Lung (tissue), 12 donors: ENCODE measurements around the gene EIF6. TPM values are rescaled to one million over a fixed set of nuclear protein-coding genes. Genes with fewer than 3 reads are reported as not detected.

ENCODE experiments used
- ATAC-seq: fragments of 200-7000 bp; cut with Tn5 transposase; one replicate; pipeline ENCODE4 v1.9.1; 2020; ENCODE audit warnings: moderate number of reproducible peaks; ENCODE audit not compliant: insufficient read depth, low FRiP score
- DNase-seq, 3 donors: peaks; one replicate each; pipeline ENCODE4 v3.0.0-alpha.2; 2013 to 2017
- H3K27ac ChIP-seq, 2 donors: one replicate each; pipeline ENCODE4 v1.5.1; 2013; ENCODE audit warnings: mild to moderate bottlenecking in 2 of 2, moderate library complexity in 2 of 2, control low read depth in 1 of 2, inconsistent platforms in 1 of 2, low read depth in 1 of 2, low read length in 1 of 2
- H3K27me3 ChIP-seq, 3 donors: one replicate each; pipeline ENCODE4 v1.5.1; 2013; ENCODE audit warnings: low read length in 2 of 3; ENCODE audit not compliant: control insufficient read depth in 3 of 3, insufficient read depth in 3 of 3
- H3K36me3 ChIP-seq, 4 donors: one replicate each; pipeline ENCODE4 v1.5.1; 2013; ENCODE audit warnings: low read length in 4 of 4, mild to moderate bottlenecking in 1 of 4, moderate library complexity in 1 of 4; ENCODE audit not compliant: control insufficient read depth in 4 of 4, insufficient read depth in 4 of 4
- H3K4me1 ChIP-seq, 5 donors: one replicate each; pipeline ENCODE4 v1.5.1; 2013; ENCODE audit warnings: low read length in 5 of 5, mild to moderate bottlenecking in 2 of 5, moderate library complexity in 1 of 5; ENCODE audit not compliant: control insufficient read depth in 5 of 5, insufficient read depth in 5 of 5
- H3K4me3 ChIP-seq: one replicate; pipeline ENCODE4 v1.5.1; 2013; ENCODE audit warnings: mild to moderate bottlenecking, control low read depth, moderate library complexity
- H3K9ac ChIP-seq, 2 donors: one replicate each; pipeline ENCODE4 v1.5.1; 2013; ENCODE audit warnings: low read length in 2 of 2, control low read depth in 1 of 2; ENCODE audit not compliant: insufficient read depth in 1 of 2
- H3K9me3 ChIP-seq, 4 donors: one replicate each; pipeline ENCODE4 v1.5.1; 2013; ENCODE audit warnings: low read length in 3 of 4, mild to moderate bottlenecking in 1 of 4, moderate library complexity in 1 of 4; ENCODE audit not compliant: control insufficient read depth in 4 of 4, insufficient read depth in 3 of 4
- WGBS, 2 donors: extraction: QIAGEN DNeasy Blood & Tissue Kit; methylation state at CpG; one replicate each; pipeline ENCODE4 v1.1.7; 2013; 5-methylcytosine and 5-hydroxymethylcytosine counted together
- polyA plus RNA-seq, 2 donors: library from polyadenylated mRNA; stranded (reverse); fragments of 200-250 nt; gene quantifications; one replicate each; pipeline ENCODE4 v1.2.1, GENCODE V29; 2013
- total RNA-seq, 2 donors: library from RNA; depleted of rRNA in 1 of 2; stranded (reverse); fragments of >200 nt in 1 of 2; gene quantifications; one replicate each; pipeline ENCODE4 v1.2.1, GENCODE V29; 2014 to 2021
- TF ChIP-seq, protein P1 (sequence below): IDR thresholded peaks from 2 replicates; pipeline ENCODE4 v1.5.1; 2012; ENCODE audit warnings: mild to moderate bottlenecking; ENCODE audit errors: control extremely low read depth, extremely low read depth
- donor health status: control.
- donor health status: control.
- donor health status: Bipolar disorder and iron deficiency.
- donor health status: healthy.
- donor health status: DM: yes; HTN: yes; CAD: no.

EIF6 gene
- total and polyA plus RNA-seq, 4 donors, result 47.8 to 191 (median 118) TPM

DNA sequence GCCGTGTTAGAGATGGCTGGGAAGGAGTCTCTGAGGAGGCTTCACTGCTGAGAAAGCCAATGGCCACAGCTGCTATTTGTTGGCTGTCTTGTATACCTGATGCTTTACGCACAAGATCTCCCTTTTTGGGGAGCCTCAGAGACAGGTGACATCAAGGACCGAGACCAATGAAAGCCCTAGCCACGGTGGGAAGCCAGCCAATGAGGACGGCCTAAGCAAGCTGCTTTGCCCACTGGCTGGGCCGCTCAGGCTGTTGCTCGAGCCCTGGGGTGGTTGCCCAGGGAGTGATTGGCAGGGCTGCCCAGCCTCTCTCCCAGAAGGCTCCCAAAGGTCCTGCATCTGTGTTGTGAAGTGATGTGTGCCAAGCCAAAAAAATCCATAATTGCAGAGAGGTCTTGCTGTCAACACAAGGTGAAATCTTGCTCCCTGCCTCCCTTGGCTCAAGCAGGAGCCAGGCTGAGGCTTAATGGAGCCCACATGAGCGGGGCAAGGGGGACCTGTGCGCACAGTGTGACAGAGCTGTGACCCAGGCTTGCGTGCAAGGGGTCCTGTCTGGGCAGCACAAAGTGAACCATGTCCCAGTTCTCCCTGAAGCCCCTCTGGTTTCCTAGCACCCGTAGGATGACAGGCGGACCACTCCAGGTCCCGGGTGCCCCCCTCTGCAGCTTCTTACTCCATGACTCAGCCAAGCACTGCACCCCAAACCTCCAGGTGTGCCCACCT lies 11.0 kb downstream of the EIF6 start:
- Histone ChIP-seq H3K4me1 (peaks cover 3 to 7% (median 6%) of the 10 kb centered on the region in 5 donors), H3K36me3 (peaks cover 0 to 32% (median 7%) of the 10 kb centered on the region in 4 donors), H3K4me3 (no peak overlapping the region), H3K9me3 (no peaks in the 10 kb centered on the region), H3K27me3 (no peaks in the 10 kb centered on the region), H3K9ac (no peak overlapping the region), H3K27ac (no peak overlapping the region)
- ATAC-seq (no peak), DNase-seq (no peak)
- 85 to 90% methylated on average over 13 of the region's 13 CpGs for WGBS, 2 donors
- TF ChIP-seq, protein P1, sequence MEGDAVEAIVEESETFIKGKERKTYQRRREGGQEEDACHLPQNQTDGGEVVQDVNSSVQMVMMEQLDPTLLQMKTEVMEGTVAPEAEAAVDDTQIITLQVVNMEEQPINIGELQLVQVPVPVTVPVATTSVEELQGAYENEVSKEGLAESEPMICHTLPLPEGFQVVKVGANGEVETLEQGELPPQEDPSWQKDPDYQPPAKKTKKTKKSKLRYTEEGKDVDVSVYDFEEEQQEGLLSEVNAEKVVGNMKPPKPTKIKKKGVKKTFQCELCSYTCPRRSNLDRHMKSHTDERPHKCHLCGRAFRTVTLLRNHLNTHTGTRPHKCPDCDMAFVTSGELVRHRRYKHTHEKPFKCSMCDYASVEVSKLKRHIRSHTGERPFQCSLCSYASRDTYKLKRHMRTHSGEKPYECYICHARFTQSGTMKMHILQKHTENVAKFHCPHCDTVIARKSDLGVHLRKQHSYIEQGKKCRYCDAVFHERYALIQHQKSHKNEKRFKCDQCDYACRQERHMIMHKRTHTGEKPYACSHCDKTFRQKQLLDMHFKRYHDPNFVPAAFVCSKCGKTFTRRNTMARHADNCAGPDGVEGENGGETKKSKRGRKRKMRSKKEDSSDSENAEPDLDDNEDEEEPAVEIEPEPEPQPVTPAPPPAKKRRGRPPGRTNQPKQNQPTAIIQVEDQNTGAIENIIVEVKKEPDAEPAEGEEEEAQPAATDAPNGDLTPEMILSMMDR, result no peak

DNA sequence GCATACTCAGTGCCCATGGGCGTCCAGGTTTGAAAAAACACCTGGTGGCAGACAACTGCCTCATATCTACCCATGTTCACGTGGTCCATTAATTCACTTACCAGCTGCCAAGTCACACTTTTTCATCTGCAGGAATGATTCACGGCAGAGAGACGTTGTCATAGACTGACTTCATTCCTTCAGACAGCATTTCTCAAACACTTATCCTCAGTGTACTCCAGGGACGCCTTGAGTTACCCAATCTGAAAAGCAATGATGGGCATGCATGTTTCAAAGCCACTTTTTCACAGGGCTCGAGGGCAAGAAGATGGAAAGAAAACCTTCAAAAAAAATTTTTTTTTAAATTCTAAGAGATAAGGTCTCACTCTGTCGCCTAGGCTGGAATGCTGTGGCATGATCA lies 12.7 kb downstream of the EIF6 start:
- ATAC-seq (no peak), DNase-seq (no peak)
- H3K27ac ChIP-seq, result no peak overlapping the region
- TF ChIP-seq, protein P1, result no peak
- no peaks in the 10 kb centered on the region for H3K27me3 ChIP-seq
- H3K36me3 ChIP-seq, result peaks cover 0 to 43% (median 6%) of the 10 kb centered on the region in 4 donors
- no peak overlapping the region for H3K4me3 ChIP-seq
- no peaks in the 10 kb centered on the region for H3K9me3 ChIP-seq
- H3K4me1 ChIP-seq, result peaks cover 0 to 4% (median 3%) of the 10 kb centered on the region in 5 donors
- 75 to 87% methylated on average over 7 of the region's 7 CpGs for WGBS, 2 donors
- H3K9ac ChIP-seq, result no peak overlapping the region

DNA sequence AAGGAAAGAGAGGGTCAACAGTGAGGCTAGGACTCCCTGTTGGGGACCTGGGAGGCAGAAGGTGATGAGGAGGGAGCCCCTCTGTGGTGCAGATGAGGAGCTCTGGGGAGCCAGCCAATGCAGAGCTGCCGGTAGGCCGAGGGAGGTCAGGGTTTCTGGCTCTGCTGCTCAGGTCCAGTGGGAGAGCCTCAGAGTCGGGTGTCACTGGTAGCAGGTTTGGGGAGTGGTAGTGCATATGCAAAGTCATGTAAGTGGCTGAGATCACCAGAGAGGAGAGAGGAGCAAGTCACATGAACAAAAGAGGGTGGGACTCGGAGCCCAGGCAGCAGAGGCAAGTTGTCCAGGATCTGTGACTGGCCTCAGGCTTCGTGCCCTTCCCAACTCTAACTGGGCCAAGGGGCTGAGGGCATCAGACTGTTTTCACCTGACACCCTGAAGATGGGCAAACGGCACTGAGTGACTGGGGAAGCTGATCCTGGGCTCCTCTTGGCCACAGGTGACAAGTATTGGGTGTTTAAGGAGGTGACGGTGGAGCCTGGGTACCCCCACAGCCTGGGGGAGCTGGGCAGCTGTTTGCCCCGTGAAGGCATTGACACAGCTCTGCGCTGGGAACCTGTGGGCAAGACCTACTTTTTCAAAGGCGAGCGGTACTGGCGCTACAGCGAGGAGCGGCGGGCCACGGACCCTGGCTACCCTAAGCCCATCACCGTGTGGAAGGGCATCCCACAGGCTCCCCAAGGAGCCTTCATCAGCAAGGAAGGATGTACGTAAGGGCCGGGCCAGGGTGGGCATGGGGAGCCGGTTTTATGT lies 13.3 kb downstream of the EIF6 start:
- TF ChIP-seq, protein P1, result no peak
- H3K4me3 ChIP-seq, result no peak overlapping the region
- WGBS, 2 donors, result 92 to 93% methylated on average over 20 of the region's 20 CpGs
- H3K9me3 ChIP-seq, result no peaks in the 10 kb centered on the region
- H3K9ac ChIP-seq, result no peak overlapping the region
- H3K4me1 ChIP-seq, result no peaks in the 10 kb centered on the region
- H3K27me3 ChIP-seq, result no peaks in the 10 kb centered on the region
- ATAC-seq, result no peak
- peak overlapping the region in 1 of 2 donors; percentile 15 for H3K27ac ChIP-seq
- DNase-seq, result no peak
- H3K36me3 ChIP-seq, result peaks cover 0 to 41% (median 4%) of the 10 kb centered on the region in 4 donors
